Gastrocnemius medialis (tissue), 4 donors: Measurements from ENCODE around the gene MZT2B. TPM values are rescaled to one million over a fixed set of nuclear protein-coding genes. Genes with fewer than 3 reads are reported as not detected.

Experiments used
- total RNA-seq, 4 donors: library from RNA; depleted of rRNA; stranded (reverse); fragments of >200 nt; gene quantifications; one replicate each; pipeline versions ENCODE4 v1.1.0 to v1.2.3, GENCODE V29; 2016

MZT2B gene
- total RNA-seq, 4 donors from 2014 or later, result 57.0 to 86.5 (median 69.9) TPM

Other genes starting within 250 kb of the MZT2B start
- not detected for gene RAB6C, start 202.6 kb upstream of the MZT2B start, total RNA-seq
- gene POTEF, start 53.0 kb upstream of the MZT2B start, total RNA-seq, result not detected
- 1 to 10 TPM in 1 of 4 donors, under 1 TPM in 1, not detected in 2; 0.42 to 1.2 TPM for gene CCDC74B, start 37.1 kb upstream of the MZT2B start, total RNA-seq
- 10 to 100 TPM; 19.5 to 33.4 (median 24.5) TPM for gene SMPD4, start 660 bp upstream of the MZT2B start, total RNA-seq
- not detected for gene TUBA3E, start 16.2 kb downstream of the MZT2B start, total RNA-seq
- 100 to 1,000 TPM; 114 to 179 (median 149) TPM for gene IMP4, start 160.6 kb downstream of the MZT2B start, total RNA-seq
- gene PTPN18, start 173.8 kb downstream of the MZT2B start, total RNA-seq, result 10 to 100 TPM in 1 of 4 donors, 1 to 10 TPM in 3; 3.0 to 15.2 (median 7.0) TPM